WTC11 (cell line): ENCODE results near the gene A4GNT.

Experiments used
- ESRRA ChIP-seq: sonication (generic); formaldehyde crosslinking; IDR thresholded peaks from 2 replicates; pipeline ENCODE4 v1.8.1; 2022; ENCODE audit warnings: mild to moderate bottlenecking, missing genetic modification reagents, borderline replicate concordance
- NR3C1 ChIP-seq: sonication (generic); formaldehyde crosslinking; conservative IDR thresholded peaks from 2 replicates; pipeline ENCODE4 v1.8.1; 2023; ENCODE audit warnings: low read depth, mild to moderate bottlenecking, missing genetic modification reagents
- USF2 ChIP-seq: sonication (generic); formaldehyde crosslinking; IDR thresholded peaks from 2 replicates; pipeline ENCODE4 v1.8.1; 2023; ENCODE audit warnings: mild to moderate bottlenecking, missing genetic modification reagents, moderate library complexity

GRCh38 chr3:138084196-138084595, 48.0 kb downstream of the A4GNT start:
- TF ChIP-seq NR3C1 (no peak), ESRRA (CRISPR knock-in tag) (no peak), USF2 (no peak)
